Bronchial epithelial cell (primary cell): ENCODE data around the gene LYPLAL1. TPM values are rescaled to one million over a fixed set of nuclear protein-coding genes. Genes with fewer than 3 reads are reported as not detected.
"Not testable (repeated sequence)": the region's sequence is repeated elsewhere in the genome, so short reads cannot be mapped to it uniquely, and the experiment has no call there.

Experiments used
- DNase-seq: peaks from one replicate; pipeline ENCODE4 v3.0.0-alpha.2; 2010; ENCODE audit warnings: low read depth
- FAIRE-seq: peaks from 2 replicates; lab custom pipeline; 2011; peaks lifted over from hg19 to GRCh38; lab: Jason Lieb, UNC
- H3K27me3 ChIP-seq: 2 replicates; pipeline ENCODE4 v1.5.1; 2011; ENCODE audit warnings: low read length; ENCODE audit not compliant: control insufficient read depth, insufficient read depth
- H3K36me3 ChIP-seq: 2 replicates; pipeline ENCODE4 v1.5.1; 2011; ENCODE audit warnings: low read length; ENCODE audit not compliant: control insufficient read depth, insufficient read depth
- H3K4me3 ChIP-seq: 2 replicates; pipeline ENCODE4 v1.5.1; 2011; ENCODE audit warnings: mild to moderate bottlenecking, low read depth, low read length, control low read depth
- total RNA-seq: library from RNA; depleted of rRNA; stranded (reverse); fragments of >200 nt; gene quantifications from 2 replicates; pipeline ENCODE4 v1.2.1, GENCODE V29; 2014
- TF ChIP-seq, protein P1 (sequence below): IDR thresholded peaks from 2 replicates; pipeline ENCODE4 v1.5.1; 2011; ENCODE audit warnings: mild to moderate bottlenecking, moderate library complexity, low read length, control low read depth, inconsistent platforms; ENCODE audit not compliant: insufficient read depth, severe bottlenecking

Gene LYPLAL1
- total RNA-seq, 1 donor from 2014 or later = 12.1 TPM

DNA sequence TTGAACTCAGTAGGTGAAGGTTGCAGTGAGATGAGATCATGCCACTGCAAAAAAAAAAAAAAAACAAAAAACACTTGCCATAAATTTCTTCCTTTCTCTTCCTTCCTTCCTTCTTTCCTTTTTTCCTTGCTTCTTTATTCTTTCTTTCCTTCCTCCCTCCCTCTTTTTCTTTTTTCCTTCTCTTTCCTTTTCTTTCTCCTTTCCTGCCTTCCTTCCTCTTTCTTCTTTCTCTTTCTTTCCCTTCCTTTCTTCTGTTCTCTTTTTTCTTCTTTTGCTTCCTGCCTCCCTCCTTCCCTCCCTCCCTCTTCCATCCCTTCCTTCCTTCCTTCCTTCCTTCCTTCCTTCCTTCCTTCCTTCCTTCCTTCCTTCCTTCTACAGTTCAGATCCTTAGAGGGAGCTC is 71.2 kb downstream of the LYPLAL1 start:
- no peak for DNase-seq
- H3K4me3 ChIP-seq = no peak overlapping the region
- TF ChIP-seq, protein P1, sequence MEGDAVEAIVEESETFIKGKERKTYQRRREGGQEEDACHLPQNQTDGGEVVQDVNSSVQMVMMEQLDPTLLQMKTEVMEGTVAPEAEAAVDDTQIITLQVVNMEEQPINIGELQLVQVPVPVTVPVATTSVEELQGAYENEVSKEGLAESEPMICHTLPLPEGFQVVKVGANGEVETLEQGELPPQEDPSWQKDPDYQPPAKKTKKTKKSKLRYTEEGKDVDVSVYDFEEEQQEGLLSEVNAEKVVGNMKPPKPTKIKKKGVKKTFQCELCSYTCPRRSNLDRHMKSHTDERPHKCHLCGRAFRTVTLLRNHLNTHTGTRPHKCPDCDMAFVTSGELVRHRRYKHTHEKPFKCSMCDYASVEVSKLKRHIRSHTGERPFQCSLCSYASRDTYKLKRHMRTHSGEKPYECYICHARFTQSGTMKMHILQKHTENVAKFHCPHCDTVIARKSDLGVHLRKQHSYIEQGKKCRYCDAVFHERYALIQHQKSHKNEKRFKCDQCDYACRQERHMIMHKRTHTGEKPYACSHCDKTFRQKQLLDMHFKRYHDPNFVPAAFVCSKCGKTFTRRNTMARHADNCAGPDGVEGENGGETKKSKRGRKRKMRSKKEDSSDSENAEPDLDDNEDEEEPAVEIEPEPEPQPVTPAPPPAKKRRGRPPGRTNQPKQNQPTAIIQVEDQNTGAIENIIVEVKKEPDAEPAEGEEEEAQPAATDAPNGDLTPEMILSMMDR = no peak
- H3K36me3 ChIP-seq = no peaks in the 10 kb centered on the region
- no peak for FAIRE-seq
- H3K27me3 ChIP-seq = no peaks in the 10 kb centered on the region

DNA sequence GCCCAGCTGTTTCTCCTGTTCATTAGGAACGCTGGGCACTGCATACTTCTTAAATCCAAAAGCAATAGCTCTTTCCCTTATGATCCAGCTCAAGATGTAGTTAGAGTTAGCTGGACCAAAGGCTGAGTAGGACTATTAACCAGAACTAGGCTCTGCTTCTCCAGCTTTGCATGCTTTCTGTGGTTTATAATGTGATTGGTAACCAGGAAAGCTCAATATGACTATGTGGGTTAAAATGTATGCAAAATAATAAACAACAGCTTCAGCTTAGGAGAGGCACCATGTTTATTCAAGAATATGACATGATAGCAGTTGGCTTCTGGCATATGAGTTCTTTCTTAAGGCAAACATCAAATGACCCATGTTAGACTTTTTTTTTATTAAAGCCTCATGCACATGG is 73.8 kb downstream of the LYPLAL1 start:
- TF ChIP-seq, protein P1 = no peak
- no peaks in the 10 kb centered on the region for H3K27me3 ChIP-seq
- no peaks in the 10 kb centered on the region for H3K36me3 ChIP-seq
- H3K4me3 ChIP-seq = no peak overlapping the region
- no peak for FAIRE-seq
- no peak for DNase-seq

DNA sequence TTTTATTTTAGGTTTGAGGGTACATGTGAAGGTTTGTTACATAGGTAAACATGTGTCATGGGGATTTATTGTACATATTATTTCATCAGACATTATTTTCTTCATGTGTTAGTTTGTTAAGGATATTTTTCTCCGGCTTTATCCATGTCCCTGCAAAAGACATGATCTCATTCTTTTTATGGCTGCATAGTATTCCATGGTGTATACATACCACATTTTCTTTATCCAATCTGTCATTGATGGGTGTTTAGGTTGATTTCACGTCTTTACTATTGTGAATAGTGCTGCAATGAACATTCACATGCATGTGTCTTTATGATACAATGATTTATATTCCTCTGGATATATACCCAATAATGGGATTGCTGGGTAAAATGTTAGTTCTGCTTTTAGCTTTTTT is 76.8 kb downstream of the LYPLAL1 start:
- not testable (repeated sequence) for H3K36me3 ChIP-seq, FAIRE-seq, H3K4me3 ChIP-seq, H3K27me3 ChIP-seq, DNase-seq

DNA sequence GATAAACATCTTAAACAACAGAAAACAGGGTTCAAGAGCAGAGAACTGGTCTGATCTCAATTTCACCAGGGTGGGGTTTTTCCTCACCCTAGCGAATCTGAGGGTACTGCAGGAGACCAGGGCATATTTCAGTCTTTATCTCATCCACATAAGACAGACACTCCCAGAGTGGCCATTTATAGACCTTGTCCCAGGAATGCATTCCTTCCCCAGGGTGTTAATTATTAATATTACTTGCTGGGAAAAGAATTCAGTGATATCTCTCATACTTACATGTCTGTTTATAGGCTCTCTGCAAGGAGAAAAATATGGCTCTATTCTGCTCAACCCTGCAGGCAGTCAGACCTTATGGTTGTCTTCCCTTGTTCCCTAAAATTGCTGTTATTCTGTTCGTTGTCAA is 84.1 kb downstream of the LYPLAL1 start:
- FAIRE-seq = no peak
- no peak overlapping the region for H3K4me3 ChIP-seq
- H3K27me3 ChIP-seq = no peaks in the 10 kb centered on the region
- TF ChIP-seq, protein P1 = no peak
- no peak for DNase-seq
- no peaks in the 10 kb centered on the region for H3K36me3 ChIP-seq

DNA sequence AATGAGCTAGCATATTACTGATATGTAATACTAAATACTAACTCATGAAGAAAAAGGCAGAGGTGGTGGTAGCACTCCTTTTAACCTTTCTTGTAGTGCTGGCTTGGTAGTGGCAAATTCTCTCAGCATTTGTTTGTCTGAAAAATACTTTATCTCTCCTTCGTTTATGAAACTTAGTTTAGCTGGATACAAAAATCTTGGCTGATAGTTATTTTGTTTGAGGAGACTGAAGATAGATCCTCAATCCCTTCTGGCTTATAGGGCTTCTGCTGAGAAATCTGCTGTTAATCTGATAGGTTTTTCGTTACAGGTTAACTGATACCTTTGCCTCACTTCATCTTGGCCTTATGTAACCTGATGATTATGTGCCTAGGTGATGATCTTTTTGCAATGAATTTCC is 87.8 kb downstream of the LYPLAL1 start:
- TF ChIP-seq, protein P1 = no peak
- FAIRE-seq = no peak
- Histone ChIP-seq H3K27me3 (no peaks in the 10 kb centered on the region), H3K4me3 (no peak overlapping the region), H3K36me3 (no peaks in the 10 kb centered on the region)
- no peak for DNase-seq
